NB4 (cell line): ENCODE results near the gene TRIM62.

Source experiments
- CTCF ChIP-seq: IDR thresholded peaks from one replicate; pipeline ENCODE4 v1.5.1; 2012; ENCODE audit warnings: low read depth, low read length
- MAX ChIP-seq: IDR thresholded peaks from 2 replicates; pipeline ENCODE4 v1.6.1; 2011; ENCODE audit warnings: low read depth, low read length
- POLR2A ChIP-seq: IDR thresholded peaks from 2 replicates; pipeline ENCODE4 v1.6.1; 2011; ENCODE audit warnings: mild to moderate bottlenecking; ENCODE audit not compliant: insufficient read length; ENCODE audit errors: extremely low read depth

GRCh38 chr1:33161061-33161681 lies 20.7 kb downstream of the TRIM62 start:
- TF ChIP-seq CTCF (no peak), MAX (no peak), POLR2A (no peak)
